ENCODE results near the gene MPHOSPH6.
A peak's percentile ranks its signal among the peaks of the same experiment; 100 is the strongest.

MPHOSPH6 gene

DNA sequence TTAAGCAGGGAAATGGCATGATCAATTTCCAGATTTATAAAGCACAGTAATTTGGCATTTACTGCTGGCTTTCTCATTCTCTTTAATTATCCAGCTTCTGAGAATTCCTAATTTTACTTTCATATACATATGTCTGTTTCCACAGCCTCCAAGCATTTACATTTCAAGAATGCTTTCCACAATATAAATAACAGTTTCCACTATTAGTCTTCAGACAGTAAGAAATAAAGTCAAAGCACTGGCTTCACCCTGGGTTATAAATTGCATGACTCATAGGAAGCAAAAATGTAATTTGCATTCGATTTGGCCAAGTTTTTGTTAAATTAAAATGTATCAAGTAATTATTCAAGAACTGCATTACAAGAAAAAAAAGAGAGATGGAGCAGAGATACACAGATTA, 53.5 kb downstream of the MPHOSPH6 start:
- DNase-seq, result no peak

- peak; percentile 40 to 73 (median 58) for DNase-seq
Measured at GRCh38 chr16:82113741-82114140, 56.3 kb downstream of the MPHOSPH6 start.

- DNase-seq, result no peak
Measured at GRCh38 chr16:82111944-82112343, 58.1 kb downstream of the MPHOSPH6 start.

GRCh38 chr16:82109266-82109665, 60.8 kb downstream of the MPHOSPH6 start:
- peak in 1 of 4 experiments; percentile 5 for DNase-seq

DNA sequence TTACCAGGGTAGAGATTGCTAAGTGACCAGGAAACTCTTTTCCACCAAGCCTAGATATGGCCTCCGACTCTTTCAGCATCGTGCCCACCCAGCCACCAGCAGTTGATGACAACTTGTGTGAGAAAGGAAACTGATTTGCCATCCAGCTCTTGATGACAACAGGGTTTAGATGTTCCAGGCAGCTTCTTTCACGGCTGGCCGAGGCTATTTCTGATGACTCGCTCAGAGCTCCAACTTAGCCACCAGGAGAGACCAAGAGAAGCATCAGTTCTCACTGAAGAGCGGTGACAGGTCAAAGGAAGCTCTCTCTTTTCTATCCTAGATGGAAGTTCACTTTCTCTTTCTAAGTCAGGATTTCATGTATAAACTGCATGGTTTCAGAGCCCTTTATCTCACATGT, 61.2 kb downstream of the MPHOSPH6 start:
- DNase-seq, result no peak

- DNase-seq, result no peak
Measured at GRCh38 chr16:82108100-82108499, 61.9 kb downstream of the MPHOSPH6 start.

GRCh38 chr16:82105107-82105506, 64.9 kb downstream of the MPHOSPH6 start:
- no peak for DNase-seq

All from suppressor macrophage (primary cell).